Parathyroid adenoma (tissue), 2 donors: ENCODE measurements around the gene AKAP8.
"Not testable (repeated sequence)": the region's sequence is repeated elsewhere in the genome, so short reads cannot be mapped to it uniquely, and the experiment has no call there.

Source experiments
- H2AFZ ChIP-seq: fragments of 300-600 bp; sonication (generic); one replicate; pipeline ENCODE4 v1.7.0; 2017; ENCODE audit warnings: antibody characterized with exemption, mild to moderate bottlenecking
- H3K27ac ChIP-seq: fragments of 300-600 bp; sonication (generic); one replicate; pipeline ENCODE4 v1.7.0; 2017
- H3K27me3 ChIP-seq: fragments of 300-600 bp; sonication (generic); one replicate; pipeline ENCODE4 v1.7.0; 2017; ENCODE audit warnings: low read length; ENCODE audit not compliant: control insufficient read depth, insufficient read depth
- H3K36me3 ChIP-seq: fragments of 300-600 bp; sonication (generic); one replicate; pipeline ENCODE4 v1.7.0; 2017; ENCODE audit warnings: low read length; ENCODE audit not compliant: control insufficient read depth, insufficient read depth
- H3K4me1 ChIP-seq: fragments of 300-600 bp; sonication (generic); one replicate; pipeline ENCODE4 v1.7.0; 2017; ENCODE audit warnings: control low read depth
- H3K4me2 ChIP-seq: fragments of 300-600 bp; sonication (generic); one replicate; pipeline ENCODE4 v1.7.0; 2017; ENCODE audit warnings: low read length
- H3K4me3 ChIP-seq: fragments of 300-600 bp; sonication (generic); one replicate; pipeline ENCODE4 v1.7.0; 2017; ENCODE audit warnings: low read depth, low read length
- H3K79me2 ChIP-seq: fragments of 300-600 bp; sonication (generic); one replicate; pipeline ENCODE4 v1.7.0; 2017; ENCODE audit warnings: control low read depth
- H3K9ac ChIP-seq: fragments of 300-600 bp; sonication (generic); one replicate; pipeline ENCODE4 v1.7.0; 2017; ENCODE audit warnings: mild to moderate bottlenecking
- H3K9me3 ChIP-seq: fragments of 300-600 bp; sonication (generic); one replicate; pipeline ENCODE4 v1.7.0; 2017; ENCODE audit warnings: low read length; ENCODE audit not compliant: control insufficient read depth
- CTCF ChIP-seq: fragments of 300-600 bp; sonication (generic); IDR thresholded peaks from one replicate; pipeline ENCODE4 v1.7.0; 2017; ENCODE audit warnings: antibody characterized with exemption, mild to moderate bottlenecking
- donor health status: primary hyperparathyroidism.

AKAP8 gene

GRCh38 chr19:15398501-15399233, 19.1 kb upstream of the AKAP8 start:
- no peak for TF ChIP-seq CTCF
- H2AFZ ChIP-seq: no peak overlapping the region
- no peak overlapping the region for H3K4me3 ChIP-seq
- H3K27me3 ChIP-seq: no peaks in the 10 kb centered on the region
- H3K9me3 ChIP-seq: no peaks in the 10 kb centered on the region
- peaks cover 41% of the 10 kb centered on the region for H3K79me2 ChIP-seq
- H3K27ac ChIP-seq: no peak overlapping the region
- no peak overlapping the region for H3K9ac ChIP-seq
- no peaks in the 10 kb centered on the region for H3K36me3 ChIP-seq
- peaks cover 11% of the 10 kb centered on the region for H3K4me1 ChIP-seq
- H3K4me2 ChIP-seq: no peak overlapping the region

GRCh38 chr19:15397782-15398181, 18.2 kb upstream of the AKAP8 start:
- Histone ChIP-seq H3K9me3 (no peaks in the 10 kb centered on the region), H3K79me2 (peaks cover 33% of the 10 kb centered on the region), H3K27me3 (no peaks in the 10 kb centered on the region), H3K4me1 (peaks cover 11% of the 10 kb centered on the region), H3K27ac (no peak overlapping the region), H3K36me3 (no peaks in the 10 kb centered on the region), H3K4me2 (no peak overlapping the region), H2AFZ (no peak overlapping the region), H3K4me3 (no peak overlapping the region), H3K9ac (no peak overlapping the region)
- no peak for TF ChIP-seq CTCF

- Histone ChIP-seq H3K9me3 (no peaks in the 10 kb centered on the region), H3K4me1 (peaks cover 11% of the 10 kb centered on the region), H2AFZ (no peak overlapping the region), H3K27me3 (no peaks in the 10 kb centered on the region), H3K9ac (no peak overlapping the region), H3K79me2 (peaks cover 28% of the 10 kb centered on the region), H3K27ac (peak overlapping the region; percentile 8), H3K4me2 (no peak overlapping the region), H3K36me3 (no peaks in the 10 kb centered on the region), H3K4me3 (no peak overlapping the region)
- TF ChIP-seq CTCF: no peak
Observed at GRCh38 chr19:15397236-15397635, 17.6 kb upstream of the AKAP8 start.

- no peak overlapping the region for H3K27ac ChIP-seq
- H3K4me1 ChIP-seq: peaks cover 11% of the 10 kb centered on the region
- H3K9ac ChIP-seq: no peak overlapping the region
- H3K27me3 ChIP-seq: no peaks in the 10 kb centered on the region
- no peaks in the 10 kb centered on the region for H3K36me3 ChIP-seq
- H3K9me3 ChIP-seq: no peaks in the 10 kb centered on the region
- no peak overlapping the region for H3K4me3 ChIP-seq
- no peak overlapping the region for H3K4me2 ChIP-seq
- peaks cover 27% of the 10 kb centered on the region for H3K79me2 ChIP-seq
- H2AFZ ChIP-seq: no peak overlapping the region
- TF ChIP-seq CTCF: no peak
Observed at GRCh38 chr19:15396436-15396835, 16.8 kb upstream of the AKAP8 start.

GRCh38 chr19:15395251-15395650, 15.7 kb upstream of the AKAP8 start:
- H3K9ac ChIP-seq, H3K27me3 ChIP-seq, H3K36me3 ChIP-seq, H3K4me3 ChIP-seq, H2AFZ ChIP-seq, H3K9me3 ChIP-seq, H3K4me2 ChIP-seq: not testable (repeated sequence)
- H3K4me1 ChIP-seq: peaks cover 11% of the 10 kb centered on the region
- peaks cover 19% of the 10 kb centered on the region for H3K79me2 ChIP-seq
- H3K27ac ChIP-seq: peak overlapping the region; percentile 40
